H9 (cell line): ENCODE data around the gene TMEM107. TPM values are rescaled to one million over a fixed set of nuclear protein-coding genes. Genes with fewer than 3 reads are reported as not detected.

Experiments
- DNase-seq: peaks from one replicate; pipeline ENCODE4 v3.0.0-alpha.2; 2017
- H2AFZ ChIP-seq: one replicate; pipeline ENCODE4 v1.6.1; 2013; ENCODE audit warnings: mild to moderate bottlenecking, low read length, control low read depth, moderate library complexity
- H2AK5ac ChIP-seq: 2 replicates; pipeline ENCODE4 v1.6.1; 2013; ENCODE audit warnings: low read length, control low read depth, mixed read lengths; ENCODE audit not compliant: insufficient read length
- H2BK120ac ChIP-seq: one replicate; pipeline ENCODE4 v1.6.1; 2013; ENCODE audit warnings: low read depth, mild to moderate bottlenecking, low read length, control low read depth, inconsistent platforms; ENCODE audit not compliant: poor library complexity, severe bottlenecking
- H2BK12ac ChIP-seq: 2 replicates; pipeline ENCODE4 v1.6.1; 2013; ENCODE audit warnings: low read length, control low read depth, mixed read lengths, low read depth; ENCODE audit not compliant: insufficient read length
- H2BK15ac ChIP-seq: 2 replicates; pipeline ENCODE4 v1.6.1; 2013; ENCODE audit warnings: low read depth, low read length, control low read depth
- H2BK20ac ChIP-seq: one replicate; pipeline ENCODE4 v1.6.1; 2013; ENCODE audit warnings: low read depth, mild to moderate bottlenecking, low read length, control low read depth, inconsistent platforms; ENCODE audit not compliant: poor library complexity, severe bottlenecking
- H2BK5ac ChIP-seq: 2 replicates; pipeline ENCODE4 v1.6.1; 2013; ENCODE audit warnings: low read length, control low read depth, mixed read lengths; ENCODE audit not compliant: insufficient read length
- H3K14ac ChIP-seq: 2 replicates; pipeline ENCODE4 v1.6.1; 2013; ENCODE audit warnings: low read length, control low read depth; ENCODE audit not compliant: insufficient read depth
- H3K18ac ChIP-seq: 2 replicates; pipeline ENCODE4 v1.6.1; 2013; ENCODE audit warnings: low read depth, mild to moderate bottlenecking, mixed read lengths, low read length, control low read depth; ENCODE audit not compliant: insufficient read length
- H3K23ac ChIP-seq: 2 replicates; pipeline ENCODE4 v1.6.1; 2013; ENCODE audit warnings: low read length, control low read depth, mixed read lengths, low read depth; ENCODE audit not compliant: insufficient read length
- H3K23me2 ChIP-seq: 2 replicates; pipeline ENCODE4 v1.6.1; 2013; ENCODE audit warnings: low read depth, mild to moderate bottlenecking, mixed read lengths, low read length, control low read depth; ENCODE audit not compliant: insufficient read length, poor library complexity, severe bottlenecking
- H3K27ac ChIP-seq: 2 replicates; pipeline ENCODE4 v1.5.1; 2013; ENCODE audit warnings: low read length, control low read depth, mixed read lengths, low read depth; ENCODE audit not compliant: insufficient read length
- H3K27me3 ChIP-seq: 2 replicates; pipeline ENCODE4 v1.6.1; 2013; ENCODE audit warnings: low read length, control low read depth, inconsistent platforms; ENCODE audit not compliant: insufficient read depth
- H3K4ac ChIP-seq: 2 replicates; pipeline ENCODE4 v1.6.1; 2013; ENCODE audit warnings: low read depth, mild to moderate bottlenecking, control low read depth, inconsistent platforms, low read length, moderate library complexity
- H3K4me1 ChIP-seq: 2 replicates; pipeline ENCODE4 v1.6.1; 2013; ENCODE audit warnings: low read length, control low read depth, inconsistent platforms; ENCODE audit not compliant: insufficient read depth
- H3K4me2 ChIP-seq: 2 replicates; pipeline ENCODE4 v1.6.1; 2013; ENCODE audit warnings: low read length, control low read depth, mixed read lengths; ENCODE audit not compliant: insufficient read length, insufficient read depth
- H3K56ac ChIP-seq: 2 replicates; pipeline ENCODE4 v1.6.1; 2013; ENCODE audit warnings: low read depth, mild to moderate bottlenecking, mixed read lengths, low read length, control low read depth; ENCODE audit not compliant: insufficient read length
- H3K79me1 ChIP-seq: 2 replicates; pipeline ENCODE4 v1.6.1; 2013; ENCODE audit warnings: low read depth, mild to moderate bottlenecking, moderate library complexity, low read length, control low read depth, inconsistent platforms; ENCODE audit not compliant: insufficient read depth, poor library complexity, severe bottlenecking
- H3K79me2 ChIP-seq: 2 replicates; pipeline ENCODE4 v1.6.1; 2013; ENCODE audit warnings: low read length, control low read depth, inconsistent platforms; ENCODE audit not compliant: insufficient read depth
- H3K9ac ChIP-seq: 2 replicates; pipeline ENCODE4 v1.6.1; 2013; ENCODE audit warnings: low read length, control low read depth, mixed read lengths; ENCODE audit not compliant: insufficient read length; ENCODE audit errors: extremely low read depth
- H3K9me3 ChIP-seq: one replicate; pipeline ENCODE4 v1.6.1; 2013; ENCODE audit warnings: low read depth, low read length, inconsistent platforms; ENCODE audit not compliant: control insufficient read depth
- H3T11ph ChIP-seq: one replicate; pipeline ENCODE4 v1.6.1; 2013; ENCODE audit warnings: mild to moderate bottlenecking, low read length, control low read depth, inconsistent platforms
- H4K20me1 ChIP-seq: one replicate; pipeline ENCODE4 v1.6.1; 2013; ENCODE audit not compliant: control insufficient read depth, insufficient read length, insufficient read depth
- H4K5ac ChIP-seq: 2 replicates; pipeline ENCODE4 v1.6.1; 2013; ENCODE audit warnings: low read depth, mild to moderate bottlenecking, mixed read lengths, low read length, control low read depth; ENCODE audit not compliant: insufficient read length
- H4K8ac ChIP-seq: replicated peaks from 2 replicates; pipeline ENCODE4 v1.6.1; 2013; ENCODE audit warnings: low read length, control low read depth, mixed read lengths, low read depth; ENCODE audit not compliant: insufficient read length
- H4K91ac ChIP-seq: 2 replicates; pipeline ENCODE4 v1.6.1; 2013; ENCODE audit warnings: low read depth, mild to moderate bottlenecking, moderate library complexity, mixed read lengths, low read length, control low read depth; ENCODE audit not compliant: insufficient read length
- H3K27ac Mint-ChIP-seq, 3 experiments: 2 replicates in 2 of 3; 3 replicates in 1 of 3; pipeline ENCODE4 v1.8.0; 2020 to 2021; ENCODE audit warnings: mixed read lengths in 3 of 3, mild to moderate bottlenecking in 1 of 3, moderate library complexity in 1 of 3
- H3K27me3 Mint-ChIP-seq: 2 replicates; pipeline ENCODE4 v1.8.0; 2021; ENCODE audit warnings: low read depth, mild to moderate bottlenecking, moderate library complexity, mixed read lengths
- H3K36me3 Mint-ChIP-seq, 3 experiments: 2 replicates in 2 of 3; 3 replicates in 1 of 3; pipeline ENCODE4 v1.8.0; 2020 to 2021; ENCODE audit warnings: low read depth in 3 of 3, mixed read lengths in 3 of 3; ENCODE audit not compliant: insufficient read depth in 1 of 3
- H3K4me1 Mint-ChIP-seq, 2 experiments: 2 replicates each; pipeline ENCODE4 v1.8.0; 2020; ENCODE audit warnings: mixed read lengths in 2 of 2
- H3K4me3 Mint-ChIP-seq, 2 experiments: 2 replicates in 1 of 2; 3 replicates in 1 of 2; pipeline ENCODE4 v1.8.0; 2020 to 2021; ENCODE audit warnings: mild to moderate bottlenecking in 2 of 2, mixed read lengths in 2 of 2, moderate library complexity in 1 of 2
- H3K9me3 Mint-ChIP-seq, 2 experiments: 2 replicates in 1 of 2; 3 replicates in 1 of 2; pipeline ENCODE4 v1.8.0; 2020; ENCODE audit warnings: mild to moderate bottlenecking in 2 of 2, mixed read lengths in 2 of 2, moderate library complexity in 1 of 2
- CTCF ChIP-seq: fragments of 200-600 bp; sonication (generic); conservative IDR thresholded peaks from 3 replicates; pipeline ENCODE4 v1.8.0; 2021; ENCODE audit warnings: antibody characterized with exemption, mild to moderate bottlenecking
- WGBS: extraction: QIAGEN DNeasy Blood & Tissue Kit; methylation state at CpG from one replicate; pipeline ENCODE4 v1.1.7; 2013; ENCODE audit warnings: missing lambda C conversion rate, low lambda C conversion rate, mixed read lengths; ENCODE audit not compliant: insufficient read length; ENCODE audit errors: extremely low coverage; 5-methylcytosine and 5-hydroxymethylcytosine counted together
- total RNA-seq: library from RNA; stranded (reverse); gene quantifications from 2 replicates; pipeline ENCODE4 v1.2.1, GENCODE V29; 2021

TMEM107 gene
- total RNA-seq, 1 experiment from 2014 or later: 12.7 TPM

GRCh38 chr17:8137645-8138373, 38.4 kb downstream of the TMEM107 start:
- peaks cover 6 to 29% (median 20%) of the 10 kb centered on the region in 3 experiments; a peak in 6 of 7 replicates for H3K36me3 Mint-ChIP-seq
- H3K9me3 ChIP-seq: no peaks in the 10 kb centered on the region
- no peak overlapping the region for H2BK15ac ChIP-seq
- no peaks in the 10 kb centered on the region for H3K27me3 ChIP-seq
- peak overlapping the region; percentile 37 for H3K9ac ChIP-seq
- no peak overlapping the region for H4K8ac ChIP-seq
- H4K91ac ChIP-seq: no peak overlapping the region
- peaks cover 6 to 20% of the 10 kb centered on the region in 2 experiments for H3K4me1 Mint-ChIP-seq
- no peak overlapping the region for H3K23ac ChIP-seq
- no peak overlapping the region for H3K56ac ChIP-seq
- no CpG with 5 or more reads among the region's 21 CpGs for WGBS
- no peak overlapping the region for H3K27ac Mint-ChIP-seq
- H3K27me3 Mint-ChIP-seq: peaks cover 6% of the 10 kb centered on the region
- H4K5ac ChIP-seq: no peak overlapping the region
- no peak overlapping the region for H2BK20ac ChIP-seq
- peak; percentile 32 for DNase-seq
- H2AK5ac ChIP-seq: no peak overlapping the region
- H3K4ac ChIP-seq: no peak overlapping the region
- peaks cover 8% of the 10 kb centered on the region for H3K23me2 ChIP-seq
- H4K20me1 ChIP-seq: no peaks in the 10 kb centered on the region
- TF ChIP-seq CTCF: no peak
- H3K4me3 Mint-ChIP-seq: no peak overlapping the region
- H3K27ac ChIP-seq: no peak overlapping the region
- H3K9me3 Mint-ChIP-seq: no peaks in the 10 kb centered on the region
- no peak overlapping the region for H2BK120ac ChIP-seq
- no peak overlapping the region for H3K14ac ChIP-seq
- peak overlapping the region; percentile 87 for H2AFZ ChIP-seq
- no peak overlapping the region for H3T11ph ChIP-seq
- H3K79me1 ChIP-seq: no peaks in the 10 kb centered on the region
- no peak overlapping the region for H2BK5ac ChIP-seq
- no peak overlapping the region for H3K18ac ChIP-seq
- peak overlapping the region; percentile 60 for H3K4me2 ChIP-seq
- H3K4me1 ChIP-seq: no peaks in the 10 kb centered on the region
- no peak overlapping the region for H2BK12ac ChIP-seq
- H3K79me2 ChIP-seq: no peaks in the 10 kb centered on the region
